ENCODE data around the gene OR6C76.

DNA sequence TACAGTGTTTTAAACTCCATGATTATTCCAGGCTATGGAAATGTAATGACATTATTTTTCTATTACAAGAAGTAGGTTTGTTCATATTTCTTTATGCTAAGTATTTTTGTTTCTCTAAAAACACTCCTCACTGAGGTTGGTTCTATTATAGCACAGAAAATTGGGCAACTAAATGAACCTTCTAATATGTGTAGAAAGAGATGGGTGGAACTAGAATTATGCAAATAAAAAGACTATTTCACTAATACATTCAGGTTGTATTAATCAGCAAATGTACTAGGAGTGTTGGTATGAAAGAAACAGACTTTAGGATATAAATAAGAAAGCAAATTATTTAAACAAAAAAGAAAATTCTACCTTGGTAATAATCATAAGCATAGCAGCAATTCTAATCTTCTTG lies 22.8 kb downstream of the OR6C76 start:
- TF ChIP-seq, protein P1, sequence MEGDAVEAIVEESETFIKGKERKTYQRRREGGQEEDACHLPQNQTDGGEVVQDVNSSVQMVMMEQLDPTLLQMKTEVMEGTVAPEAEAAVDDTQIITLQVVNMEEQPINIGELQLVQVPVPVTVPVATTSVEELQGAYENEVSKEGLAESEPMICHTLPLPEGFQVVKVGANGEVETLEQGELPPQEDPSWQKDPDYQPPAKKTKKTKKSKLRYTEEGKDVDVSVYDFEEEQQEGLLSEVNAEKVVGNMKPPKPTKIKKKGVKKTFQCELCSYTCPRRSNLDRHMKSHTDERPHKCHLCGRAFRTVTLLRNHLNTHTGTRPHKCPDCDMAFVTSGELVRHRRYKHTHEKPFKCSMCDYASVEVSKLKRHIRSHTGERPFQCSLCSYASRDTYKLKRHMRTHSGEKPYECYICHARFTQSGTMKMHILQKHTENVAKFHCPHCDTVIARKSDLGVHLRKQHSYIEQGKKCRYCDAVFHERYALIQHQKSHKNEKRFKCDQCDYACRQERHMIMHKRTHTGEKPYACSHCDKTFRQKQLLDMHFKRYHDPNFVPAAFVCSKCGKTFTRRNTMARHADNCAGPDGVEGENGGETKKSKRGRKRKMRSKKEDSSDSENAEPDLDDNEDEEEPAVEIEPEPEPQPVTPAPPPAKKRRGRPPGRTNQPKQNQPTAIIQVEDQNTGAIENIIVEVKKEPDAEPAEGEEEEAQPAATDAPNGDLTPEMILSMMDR (conservative IDR thresholded peaks at IDR 0.05; ENCODE audit: low read depth, low read length) = no peak
- no peak for TF ChIP-seq EZH2 (IDR thresholded peaks at IDR 0.05; ENCODE audit: low read length, unreplicated experiment)
- no peak for TF ChIP-seq EZH2phosphoT487 (IDR thresholded peaks at IDR 0.05; ENCODE audit: borderline replicate concordance, low read length)
